HEK293 (cell line): Measurements from ENCODE around the gene ELK4.

ENCODE experiments used
- CTCF ChIP-seq: fragments of 450-650 bp; formaldehyde crosslinking; IDR thresholded peaks from 2 replicates; pipeline ENCODE4 v1.5.1; 2016; ENCODE audit warnings: missing biosample characterization, missing genetic modification characterization
- IKZF3 ChIP-seq: fragments of 450-650 bp; IDR thresholded peaks from 2 replicates; pipeline ENCODE4 v1.5.0; 2018; ENCODE audit warnings: missing biosample characterization, mild to moderate bottlenecking, missing genetic modification characterization, moderate library complexity
- MEIS1 ChIP-seq: sonication (generic); formaldehyde crosslinking; IDR thresholded peaks from 2 replicates; pipeline ENCODE4 v1.8.1; 2022; ENCODE audit warnings: missing genetic modification reagents, mild to moderate bottlenecking, borderline replicate concordance
- SP2 ChIP-seq: fragments of 450-650 bp; formaldehyde crosslinking; IDR thresholded peaks from 2 replicates; pipeline ENCODE4 v1.5.1; 2016; ENCODE audit warnings: missing biosample characterization, missing genetic modification characterization
- TRIM28 ChIP-seq: IDR thresholded peaks from 2 replicates; pipeline ENCODE4 v1.6.1; 2011; ENCODE audit warnings: low read length, control low read depth, borderline replicate concordance
- ZFP41 ChIP-seq: fragments of 450-650 bp; formaldehyde crosslinking; IDR thresholded peaks from 2 replicates; pipeline ENCODE4 v1.5.1; 2016; ENCODE audit warnings: missing biosample characterization, missing genetic modification characterization, borderline replicate concordance
- ZNF776 ChIP-seq: fragments of 450-650 bp; formaldehyde crosslinking; IDR thresholded peaks from 2 replicates; pipeline ENCODE4 v1.5.0; 2017; ENCODE audit warnings: missing biosample characterization, missing genetic modification characterization, borderline replicate concordance

- no peak for TF ChIP-seq ZFP41 (tag by site-specific recombination)
- TF ChIP-seq CTCF = no peak
- TF ChIP-seq IKZF3 (tag by site-specific recombination) = no peak
- TF ChIP-seq SP2 (tag by site-specific recombination) = no peak
- no peak for TF ChIP-seq TRIM28
- no peak for TF ChIP-seq ZNF776
- TF ChIP-seq MEIS1 (CRISPR knock-in tag) = no peak
Observed at GRCh38 chr1:205565799-205566198, 66.0 kb downstream of the ELK4 start.
